Stimulated activated naive CD8-positive, alpha-beta T cell treated with anti-CD3 and anti-CD28 coated beads, Interleukin-15, amount 100 ng/mL, for 72 hours (primary cell): ENCODE results near the gene AVEN.
A peak's percentile ranks its signal among the peaks of the same experiment; 100 is the strongest.
"Not testable (repeated sequence)": the region's sequence is repeated elsewhere in the genome, so short reads cannot be mapped to it uniquely, and the experiment has no call there.

Experiments
- ATAC-seq: fragments of 150-1000 bp; cut with Tn5 transposase; 2 replicates; pipeline ENCODE4 v1.10.0; 2021; ENCODE audit warnings: mild to moderate bottlenecking, moderate library complexity
- DNase-seq, 2 donors: peaks; one replicate each; pipeline ENCODE4 v3.0.0; 2021 to 2022
- H3K27ac Mint-ChIP-seq, 2 donors: one replicate each; pipeline ENCODE4 v1.8.0; 2022; ENCODE audit warnings: mild to moderate bottlenecking in 2 of 2, mixed read lengths in 2 of 2, moderate library complexity in 2 of 2
- H3K27me3 Mint-ChIP-seq: one replicate; pipeline ENCODE4 v1.8.0; 2022; ENCODE audit warnings: mixed read lengths
- H3K4me1 Mint-ChIP-seq: one replicate; pipeline ENCODE4 v1.8.0; 2022; ENCODE audit warnings: mild to moderate bottlenecking, mixed read lengths
- H3K4me3 Mint-ChIP-seq, 2 donors: one replicate each; pipeline ENCODE4 v1.8.0; 2022; ENCODE audit warnings: mild to moderate bottlenecking in 2 of 2, mixed read lengths in 2 of 2, moderate library complexity in 1 of 2
- H3K9me3 Mint-ChIP-seq, 2 donors: one replicate each; pipeline ENCODE4 v1.8.0; 2022; ENCODE audit warnings: mixed read lengths in 2 of 2

AVEN gene

GRCh38 chr15:34049112-34049511 is 10.1 kb upstream of the AVEN start:
- DNase-seq: no peak
- ATAC-seq: no peak
- H3K9me3 Mint-ChIP-seq: peaks cover 17 to 32% of the 10 kb centered on the region in 2 donors
- no peaks in the 10 kb centered on the region for H3K27me3 Mint-ChIP-seq
- no peaks in the 10 kb centered on the region for H3K4me1 Mint-ChIP-seq
- H3K4me3 Mint-ChIP-seq: no peak overlapping the region
- H3K27ac Mint-ChIP-seq: no peak overlapping the region

GRCh38 chr15:34047893-34048775 is 9.1 kb upstream of the AVEN start:
- H3K27ac Mint-ChIP-seq: no peak overlapping the region
- H3K4me3 Mint-ChIP-seq: no peak overlapping the region
- H3K27me3 Mint-ChIP-seq: no peaks in the 10 kb centered on the region
- DNase-seq (no peak), ATAC-seq (no peak)
- peaks cover 9% of the 10 kb centered on the region for H3K4me1 Mint-ChIP-seq
- H3K9me3 Mint-ChIP-seq: peaks cover 17 to 32% of the 10 kb centered on the region in 2 donors

GRCh38 chr15:34046471-34047145 is 7.6 kb upstream of the AVEN start:
- Mint-ChIP-seq H3K27me3 (no peaks in the 10 kb centered on the region), H3K4me1 (peaks cover 10% of the 10 kb centered on the region), H3K4me3 (no peak overlapping the region), H3K9me3 (peaks cover 15 to 27% of the 10 kb centered on the region in 2 donors), H3K27ac (no peak overlapping the region)
- ATAC-seq (no peak), DNase-seq (no peak)

GRCh38 chr15:34043813-34044212 is 4.8 kb upstream of the AVEN start:
- Mint-ChIP-seq H3K27me3 (no peaks in the 10 kb centered on the region), H3K9me3 (peaks cover 0 to 1% of the 10 kb centered on the region in 2 donors), H3K4me1 (peaks cover 23% of the 10 kb centered on the region), H3K27ac (no peak overlapping the region), H3K4me3 (no peak overlapping the region)
- ATAC-seq (no peak), DNase-seq (no peak)

GRCh38 chr15:34043391-34043790 is 4.4 kb upstream of the AVEN start:
- Mint-ChIP-seq H3K4me3 (no peak overlapping the region), H3K27ac (no peak overlapping the region), H3K4me1 (peaks cover 23% of the 10 kb centered on the region), H3K27me3 (no peaks in the 10 kb centered on the region), H3K9me3 (no peaks in the 10 kb centered on the region)
- no peak for ATAC-seq
- no peak for DNase-seq

- ATAC-seq (no peak), DNase-seq (no peak)
- Mint-ChIP-seq H3K4me3 (peak overlapping the region; percentile 64 to 72), H3K27me3 (no peaks in the 10 kb centered on the region), H3K27ac (peak overlapping the region; percentile 8 to 75), H3K9me3 (no peaks in the 10 kb centered on the region), H3K4me1 (peaks cover 23% of the 10 kb centered on the region)
Observed at GRCh38 chr15:34039790-34040113, 748 bp upstream of the AVEN start.

- DNase-seq: peak; percentile 71 to 75
- Mint-ChIP-seq H3K27me3 (no peaks in the 10 kb centered on the region), H3K27ac (peak overlapping the region; percentile 79 to 93), H3K4me3 (peak overlapping the region; percentile 87 to 88), H3K9me3 (no peaks in the 10 kb centered on the region), H3K4me1 (peaks cover 15% of the 10 kb centered on the region)
- ATAC-seq: peak; percentile 89
Observed at GRCh38 chr15:34038023-34038870, 757 bp downstream of the AVEN start.

- H3K4me1 Mint-ChIP-seq: peaks cover 9% of the 10 kb centered on the region
- H3K27ac Mint-ChIP-seq: peak overlapping the region in 1 of 2 donors; percentile 84
- DNase-seq: no peak
- ATAC-seq: peak; percentile 69
- no peaks in the 10 kb centered on the region for H3K9me3 Mint-ChIP-seq
- no peak overlapping the region for H3K4me3 Mint-ChIP-seq
- no peaks in the 10 kb centered on the region for H3K27me3 Mint-ChIP-seq
Observed at GRCh38 chr15:34031987-34032760, 6.8 kb downstream of the AVEN start.

GRCh38 chr15:34027606-34028005 is 11.4 kb downstream of the AVEN start:
- Mint-ChIP-seq H3K9me3 (no peaks in the 10 kb centered on the region), H3K4me3 (no peak overlapping the region), H3K27ac (no peak overlapping the region), H3K27me3 (no peaks in the 10 kb centered on the region), H3K4me1 (peaks cover 18% of the 10 kb centered on the region)
- ATAC-seq (no peak), DNase-seq (no peak)

- Mint-ChIP-seq H3K4me1 (peaks cover 15% of the 10 kb centered on the region), H3K9me3 (no peaks in the 10 kb centered on the region), H3K27me3 (no peaks in the 10 kb centered on the region), H3K4me3 (no peak overlapping the region), H3K27ac (no peak overlapping the region)
- ATAC-seq: no peak
- no peak for DNase-seq
Observed at GRCh38 chr15:34025252-34025651, 13.8 kb downstream of the AVEN start.

- H3K27me3 Mint-ChIP-seq: no peaks in the 10 kb centered on the region
- DNase-seq (no peak), ATAC-seq (no peak)
- H3K27ac Mint-ChIP-seq: no peak overlapping the region
- no peak overlapping the region for H3K4me3 Mint-ChIP-seq
- no peaks in the 10 kb centered on the region for H3K9me3 Mint-ChIP-seq
- peaks cover 15% of the 10 kb centered on the region for H3K4me1 Mint-ChIP-seq
Observed at GRCh38 chr15:34023907-34024306, 15.1 kb downstream of the AVEN start.

- H3K4me3 Mint-ChIP-seq: no peak overlapping the region
- peak overlapping the region in 1 of 2 donors; percentile 42 for H3K27ac Mint-ChIP-seq
- DNase-seq (no peak), ATAC-seq (no peak)
- H3K4me1 Mint-ChIP-seq: peaks cover 20% of the 10 kb centered on the region
- no peaks in the 10 kb centered on the region for H3K27me3 Mint-ChIP-seq
- H3K9me3 Mint-ChIP-seq: no peaks in the 10 kb centered on the region
Observed at GRCh38 chr15:34019369-34019990, 19.5 kb downstream of the AVEN start.

- not testable (repeated sequence) for H3K27ac Mint-ChIP-seq, ATAC-seq, H3K27me3 Mint-ChIP-seq, DNase-seq, H3K9me3 Mint-ChIP-seq
- H3K4me1 Mint-ChIP-seq: peaks cover 20% of the 10 kb centered on the region
- H3K4me3 Mint-ChIP-seq: peak overlapping the region; percentile 59 to 61
Observed at GRCh38 chr15:34018738-34019137, 20.3 kb downstream of the AVEN start.

GRCh38 chr15:34018021-34018645 is 20.9 kb downstream of the AVEN start:
- no peaks in the 10 kb centered on the region for H3K27me3 Mint-ChIP-seq
- H3K4me3 Mint-ChIP-seq: peak overlapping the region; percentile 59 to 61
- H3K27ac Mint-ChIP-seq: peak overlapping the region in 1 of 2 donors; percentile 45
- no peaks in the 10 kb centered on the region for H3K9me3 Mint-ChIP-seq
- H3K4me1 Mint-ChIP-seq: peaks cover 20% of the 10 kb centered on the region
- ATAC-seq (peak; percentile 89), DNase-seq (peak; percentile 54 to 76)
